Activated naive CD4-positive, alpha-beta T cell treated with anti-CD3 and anti-CD28 coated beads for 36 hours (primary cell): ENCODE data around the gene NEK11. TPM values are rescaled to one million over a fixed set of nuclear protein-coding genes. Genes with fewer than 3 reads are reported as not detected.

Experiments
- CTCF ChIA-PET: fragments of 350-600 bp; sonication (Branson Sonifier 250); formaldehyde crosslinking; loops from one replicate; lab custom pipeline; 2021; ENCODE audit warnings: antibody characterized with exemption; lab: Charles Lee
- DNase-seq: peaks from one replicate; pipeline ENCODE4 v3.0.0-alpha.2; 2020
- H3K27ac Mint-ChIP-seq: one replicate; pipeline ENCODE4 v1.8.0; 2021; ENCODE audit warnings: mild to moderate bottlenecking, mixed read lengths
- H3K27me3 Mint-ChIP-seq: one replicate; pipeline ENCODE4 v1.8.0; 2021; ENCODE audit warnings: low read depth, mixed read lengths
- H3K36me3 Mint-ChIP-seq: one replicate; pipeline ENCODE4 v1.8.0; 2021; ENCODE audit warnings: low read depth, mixed read lengths
- H3K4me1 Mint-ChIP-seq: one replicate; pipeline ENCODE4 v1.8.0; 2021; ENCODE audit warnings: low read depth, mixed read lengths
- H3K4me3 Mint-ChIP-seq: one replicate; pipeline ENCODE4 v1.8.0; 2021; ENCODE audit warnings: mild to moderate bottlenecking, moderate library complexity, mixed read lengths
- H3K9me3 Mint-ChIP-seq: one replicate; pipeline ENCODE4 v1.8.0; 2021; ENCODE audit warnings: mixed read lengths
- intact Hi-C: fragments of 100-400 bp; cut with micrococcal nuclease; formaldehyde crosslinking; loops from one replicate; pipeline ENCODE4 v1.15.1; 2023
- total RNA-seq, 2 experiments: library from RNA; stranded (reverse); gene quantifications; one replicate each; pipeline ENCODE4 v1.2.3, GENCODE V29; 2021

NEK11 gene
- total RNA-seq, 2 experiments from 2014 or later: 1.1 to 1.9 TPM

DNA sequence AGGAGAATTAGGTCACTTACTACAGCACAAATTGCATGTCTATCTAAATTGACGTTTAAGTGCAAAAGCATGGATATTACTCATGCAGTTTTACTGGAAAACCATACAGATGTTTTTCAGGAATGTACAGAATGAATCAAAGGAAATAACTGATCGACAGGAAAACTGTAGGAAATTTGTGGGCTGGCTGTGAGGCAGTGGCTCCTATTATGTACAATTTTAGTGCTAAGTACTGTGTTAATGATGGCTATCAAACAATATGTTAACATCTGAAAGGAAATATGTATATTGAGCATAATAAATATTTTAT, 361.8 kb downstream of the NEK11 start:
- CTCF ChIA-PET: no interaction called here
- H3K9me3 Mint-ChIP-seq: no peaks in the 10 kb centered on the region

DNA sequence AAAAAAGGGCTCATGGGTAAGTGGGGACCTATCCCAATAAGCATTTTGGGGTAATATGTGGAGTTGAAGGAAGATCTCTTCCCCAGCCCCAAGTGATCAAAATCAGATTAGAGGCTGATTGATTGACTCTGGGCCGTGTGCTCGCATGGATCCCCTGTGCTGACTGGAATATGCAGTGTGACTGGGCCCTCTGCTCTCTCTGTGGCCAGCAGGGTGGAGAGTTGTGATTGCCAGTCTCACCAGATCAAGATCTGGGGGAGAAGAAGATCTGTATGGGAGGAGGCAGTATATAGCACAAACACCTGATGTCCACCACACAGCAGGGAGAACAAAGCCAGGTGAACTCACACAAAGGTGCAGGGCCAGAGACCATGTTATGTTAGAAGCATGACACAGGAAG, 363.7 kb downstream of the NEK11 start:
- peaks cover 6% of the 10 kb centered on the region for H3K36me3 Mint-ChIP-seq
- no peak for DNase-seq
- CTCF ChIA-PET: no interaction called here
- no peaks in the 10 kb centered on the region for H3K9me3 Mint-ChIP-seq
- H3K27ac Mint-ChIP-seq: no peak overlapping the region
- H3K27me3 Mint-ChIP-seq: no peaks in the 10 kb centered on the region
- no peak overlapping the region for H3K4me3 Mint-ChIP-seq
- H3K4me1 Mint-ChIP-seq: peaks cover 13% of the 10 kb centered on the region
- intact Hi-C loops: no loop called here

More for the DNA sequence above, 361.8 kb downstream of the NEK11 start:
- Mint-ChIP-seq H3K4me3 (no peak overlapping the region), H3K27me3 (no peaks in the 10 kb centered on the region), H3K4me1 (peaks cover 13% of the 10 kb centered on the region), H3K27ac (no peak overlapping the region), H3K36me3 (peaks cover 13% of the 10 kb centered on the region)
- intact Hi-C loops: no loop called here
- no peak for DNase-seq

DNA sequence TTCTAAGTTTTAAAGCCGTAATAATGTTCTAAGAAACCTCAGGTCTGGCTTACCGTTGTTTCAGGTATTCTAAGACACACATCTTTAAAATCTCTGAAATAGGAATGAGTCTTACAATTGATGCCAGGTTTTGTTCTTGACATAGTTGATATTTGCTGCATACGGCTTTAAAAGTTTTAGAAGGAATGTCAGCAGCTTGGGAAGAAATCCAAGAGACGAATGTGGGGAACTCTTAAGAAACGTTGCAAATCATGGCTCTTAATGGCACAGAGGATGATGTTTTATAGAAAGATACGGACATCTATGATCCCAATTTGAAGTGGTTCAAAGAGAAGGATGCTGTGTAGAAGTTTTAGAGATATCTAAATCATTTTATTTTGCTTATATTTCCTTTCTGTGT, 366.4 kb downstream of the NEK11 start:
- no peaks in the 10 kb centered on the region for H3K4me1 Mint-ChIP-seq
- H3K9me3 Mint-ChIP-seq: no peaks in the 10 kb centered on the region
- no peaks in the 10 kb centered on the region for H3K36me3 Mint-ChIP-seq
- H3K27me3 Mint-ChIP-seq: no peaks in the 10 kb centered on the region
- intact Hi-C loops: no loop called here
- no peak overlapping the region for H3K27ac Mint-ChIP-seq
- H3K4me3 Mint-ChIP-seq: no peak overlapping the region
- no peak for DNase-seq
- CTCF ChIA-PET: no interaction called here

DNA sequence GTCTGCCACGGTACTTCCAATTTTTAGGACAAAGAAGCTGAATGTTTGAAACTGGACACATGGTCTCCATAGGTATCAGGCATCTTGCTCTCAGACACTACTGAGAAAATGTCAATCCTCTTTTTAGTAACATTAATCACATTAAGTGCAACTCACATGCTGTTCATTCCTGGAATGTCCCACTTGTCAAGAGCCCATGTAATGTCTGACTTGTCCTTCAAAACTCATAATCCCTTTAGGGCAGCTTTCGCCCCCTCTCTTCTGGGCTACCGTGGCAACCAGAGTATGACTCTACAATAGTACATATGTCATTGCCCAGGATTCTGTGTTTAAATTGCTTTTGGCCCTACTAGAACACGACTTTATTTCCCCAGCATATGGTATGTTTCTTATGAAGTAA, 367.2 kb downstream of the NEK11 start:
- H3K4me3 Mint-ChIP-seq: no peak overlapping the region
- intact Hi-C loops: no loop called here
- no peaks in the 10 kb centered on the region for H3K27me3 Mint-ChIP-seq
- no peak overlapping the region for H3K27ac Mint-ChIP-seq
- no peaks in the 10 kb centered on the region for H3K4me1 Mint-ChIP-seq
- no peak for DNase-seq
- CTCF ChIA-PET: no interaction called here
- H3K9me3 Mint-ChIP-seq: no peaks in the 10 kb centered on the region
- no peaks in the 10 kb centered on the region for H3K36me3 Mint-ChIP-seq

DNA sequence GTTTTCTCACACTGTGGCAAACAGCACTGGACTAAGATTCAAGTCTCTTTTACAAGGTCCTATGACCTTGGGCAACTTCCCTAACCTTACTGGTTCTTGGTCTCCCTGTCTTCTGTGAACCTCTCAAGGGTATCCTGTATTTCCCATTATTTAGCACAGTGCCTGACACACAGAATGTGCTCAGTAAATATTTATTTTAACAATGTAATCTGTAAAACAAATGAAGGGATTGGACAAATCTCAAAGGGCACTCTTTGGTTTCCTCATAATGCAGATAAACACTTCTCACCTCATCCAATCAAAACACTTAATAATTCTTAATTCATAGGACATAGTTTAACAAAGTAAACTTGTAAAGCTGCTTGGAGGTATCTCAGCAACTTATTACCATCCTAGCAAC, 367.7 kb downstream of the NEK11 start:
- no peak for DNase-seq
- H3K9me3 Mint-ChIP-seq: no peaks in the 10 kb centered on the region
- CTCF ChIA-PET: no interaction called here
- intact Hi-C loops: no loop called here
- H3K36me3 Mint-ChIP-seq: no peaks in the 10 kb centered on the region
- no peaks in the 10 kb centered on the region for H3K4me1 Mint-ChIP-seq
- no peak overlapping the region for H3K4me3 Mint-ChIP-seq
- H3K27me3 Mint-ChIP-seq: no peaks in the 10 kb centered on the region
- H3K27ac Mint-ChIP-seq: no peak overlapping the region

- H3K27ac Mint-ChIP-seq: no peak overlapping the region
- H3K4me3 Mint-ChIP-seq: no peak overlapping the region
- no peaks in the 10 kb centered on the region for H3K9me3 Mint-ChIP-seq
- intact Hi-C loops: no loop called here
- DNase-seq: no peak
- H3K4me1 Mint-ChIP-seq: no peaks in the 10 kb centered on the region
- H3K36me3 Mint-ChIP-seq: no peaks in the 10 kb centered on the region
- CTCF ChIA-PET: interaction anchor here (0.8 kb wide), 1 partner anchor 16 kb away, joined by 3 read pairs; no protein-coding TSS in a partner anchor
- H3K27me3 Mint-ChIP-seq: no peaks in the 10 kb centered on the region
Observed at GRCh38 chr3:131396170-131396569, 369.5 kb downstream of the NEK11 start.

DNA sequence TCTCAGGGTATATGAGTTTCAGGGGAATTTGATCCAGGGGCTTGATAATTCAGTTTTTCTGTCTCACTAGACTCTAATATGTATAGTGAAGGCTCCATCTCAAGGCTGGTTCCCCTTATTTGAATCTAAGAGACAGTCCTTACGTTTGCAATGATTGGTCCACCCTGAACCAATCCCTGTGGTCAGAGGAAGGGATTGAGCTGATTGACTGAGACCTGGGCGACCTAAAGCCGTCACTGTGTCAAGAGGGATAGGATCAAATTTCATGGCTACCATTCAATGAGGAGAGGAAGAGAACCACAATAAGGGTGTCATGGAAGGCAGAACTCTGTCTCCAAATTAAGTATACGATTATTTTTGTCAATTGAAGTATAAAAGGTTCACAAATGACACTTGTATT, 371.2 kb downstream of the NEK11 start:
- H3K27ac Mint-ChIP-seq: no peak overlapping the region
- no peaks in the 10 kb centered on the region for H3K4me1 Mint-ChIP-seq
- H3K4me3 Mint-ChIP-seq: no peak overlapping the region
- H3K27me3 Mint-ChIP-seq: no peaks in the 10 kb centered on the region
- DNase-seq: no peak
- H3K36me3 Mint-ChIP-seq: no peaks in the 10 kb centered on the region
- CTCF ChIA-PET: no interaction called here
- intact Hi-C loops: no loop called here
- no peaks in the 10 kb centered on the region for H3K9me3 Mint-ChIP-seq

Other genes with a start within 250 kb of the NEK11 start
- 10 to 100 TPM; 41.2 to 44.9 TPM for gene ATP2C1, start 132.8 kb upstream of the NEK11 start, total RNA-seq
- 10 to 100 TPM; 10.8 to 11.2 TPM for gene ASTE1, start 52 bp upstream of the NEK11 start, total RNA-seq